Bone marrow (tissue), 2 donors: Measurements from ENCODE around the gene IL17D.
A peak's percentile ranks its signal among the peaks of the same experiment; 100 is the strongest.

ENCODE experiments used
- DNase-seq, 2 donors: peaks; one replicate each; lab custom pipeline; 2025; lab: John Stamatoyannopoulos, UW

IL17D gene

DNA sequence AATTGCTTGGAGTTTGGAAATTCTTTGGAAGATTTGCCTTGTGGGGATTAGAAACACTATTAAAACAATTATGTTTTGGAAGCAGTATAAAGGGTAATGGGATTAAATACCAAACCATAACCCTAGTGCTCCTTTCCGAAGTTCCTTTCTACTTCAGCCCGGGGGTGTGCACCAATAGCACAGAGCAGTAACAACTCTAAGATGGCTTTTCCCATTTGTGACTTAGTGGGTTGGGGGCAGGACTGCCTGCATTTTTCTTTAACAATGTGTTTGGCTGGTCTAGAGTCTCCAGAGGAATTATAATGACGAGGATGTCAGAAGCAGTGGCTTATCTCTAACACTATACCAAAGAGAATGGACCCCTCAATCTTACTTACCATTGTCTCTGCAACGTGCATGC is 11.9 kb upstream of the IL17D start:
- no peak for DNase-seq

DNA sequence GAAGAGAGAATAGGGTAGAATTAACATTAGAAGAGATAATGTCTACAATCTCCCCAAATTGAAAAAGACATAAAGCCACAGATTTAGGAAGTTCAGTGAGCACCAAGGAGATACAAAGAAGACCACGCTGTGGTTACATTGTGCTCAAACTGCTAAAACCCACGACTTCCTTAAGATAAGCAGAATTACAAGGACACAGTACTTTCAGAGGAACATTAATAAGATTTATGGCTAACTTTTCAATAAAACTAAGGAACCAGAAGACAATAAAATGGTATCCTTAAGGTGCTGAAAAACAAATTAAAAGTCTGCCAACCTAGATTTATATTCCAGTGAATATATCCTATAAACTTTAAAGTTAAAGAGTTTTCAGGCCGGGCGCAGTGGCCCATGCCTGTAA is 7.4 kb upstream of the IL17D start:
- peak in 1 of 2 donors; percentile 16 for DNase-seq

DNA sequence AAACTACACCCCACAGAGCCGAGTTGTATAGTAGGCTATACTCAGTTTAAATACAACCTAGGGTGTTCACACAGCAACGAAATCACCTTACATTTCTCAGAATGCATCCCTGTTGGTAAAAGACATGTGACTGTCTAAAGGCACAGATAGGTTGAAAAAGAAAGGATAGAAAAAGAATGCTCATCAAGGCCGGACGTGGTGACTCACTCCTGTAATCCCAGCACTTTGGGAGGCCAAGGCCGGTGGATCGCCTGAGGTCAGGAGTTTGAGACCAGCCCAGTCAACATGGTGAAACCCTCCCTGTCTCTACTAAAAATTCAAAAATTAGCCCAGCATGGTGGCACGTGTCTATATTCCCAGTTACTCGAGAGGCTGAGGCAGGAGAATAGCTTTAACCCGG is 3.8 kb upstream of the IL17D start:
- no peak for DNase-seq

DNA sequence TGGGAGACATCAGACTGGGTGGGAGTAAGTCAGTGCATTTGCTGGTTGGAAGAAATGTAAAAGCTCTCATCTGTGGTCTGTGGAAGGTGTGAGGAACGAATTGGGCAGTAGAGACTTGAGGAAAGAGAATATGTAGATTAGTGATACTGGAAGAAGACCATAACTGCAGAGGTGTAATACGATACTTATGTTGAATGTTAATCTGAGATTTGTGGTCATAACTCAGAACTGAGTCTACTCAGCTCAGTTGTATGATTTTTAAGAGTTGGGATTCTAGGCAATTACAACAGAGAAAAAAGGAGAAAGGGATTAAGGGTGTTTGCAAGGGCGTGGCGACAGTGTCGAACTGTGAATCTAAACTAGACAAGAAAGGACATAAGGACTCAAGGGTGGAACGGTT is 3.2 kb upstream of the IL17D start:
- no peak for DNase-seq

DNA sequence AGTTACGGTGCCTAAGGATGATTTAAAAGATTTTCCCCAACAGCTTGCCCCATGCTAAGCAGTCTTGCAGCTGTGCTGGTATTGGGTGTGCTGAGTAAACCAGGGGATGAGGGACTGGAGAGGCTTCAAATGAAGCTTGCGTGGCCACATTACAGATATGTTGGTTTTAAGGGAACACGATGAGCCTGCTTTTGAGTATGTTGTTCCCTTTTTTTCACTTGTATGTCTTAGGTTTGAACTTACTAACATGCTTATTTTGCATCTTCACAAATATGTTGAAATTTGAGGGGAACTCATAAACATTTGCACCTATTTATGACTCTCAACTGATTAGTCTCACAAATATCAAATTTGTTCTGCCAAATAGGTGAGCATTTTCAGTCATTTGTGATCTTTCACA is 2.0 kb upstream of the IL17D start:
- DNase-seq: no peak

DNA sequence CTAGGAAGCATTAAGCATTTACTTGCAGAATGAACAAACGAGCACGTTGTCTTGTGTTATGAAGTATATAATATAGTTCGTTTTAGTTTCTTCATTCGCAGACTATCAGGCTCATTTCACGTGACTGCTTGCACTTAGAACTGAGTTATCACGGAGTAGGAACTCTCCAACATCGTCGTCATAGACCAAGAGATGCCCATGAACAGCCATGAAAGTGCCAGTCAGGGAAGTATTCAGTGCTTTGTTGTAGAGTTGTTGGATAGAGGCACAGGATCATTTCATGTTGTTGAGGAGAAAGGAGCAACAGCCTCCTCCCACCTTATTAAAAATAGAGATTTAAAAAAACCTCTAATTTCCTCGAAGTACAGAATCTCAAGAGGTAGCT is 977 bp upstream of the IL17D start:
- no peak for DNase-seq

DNA sequence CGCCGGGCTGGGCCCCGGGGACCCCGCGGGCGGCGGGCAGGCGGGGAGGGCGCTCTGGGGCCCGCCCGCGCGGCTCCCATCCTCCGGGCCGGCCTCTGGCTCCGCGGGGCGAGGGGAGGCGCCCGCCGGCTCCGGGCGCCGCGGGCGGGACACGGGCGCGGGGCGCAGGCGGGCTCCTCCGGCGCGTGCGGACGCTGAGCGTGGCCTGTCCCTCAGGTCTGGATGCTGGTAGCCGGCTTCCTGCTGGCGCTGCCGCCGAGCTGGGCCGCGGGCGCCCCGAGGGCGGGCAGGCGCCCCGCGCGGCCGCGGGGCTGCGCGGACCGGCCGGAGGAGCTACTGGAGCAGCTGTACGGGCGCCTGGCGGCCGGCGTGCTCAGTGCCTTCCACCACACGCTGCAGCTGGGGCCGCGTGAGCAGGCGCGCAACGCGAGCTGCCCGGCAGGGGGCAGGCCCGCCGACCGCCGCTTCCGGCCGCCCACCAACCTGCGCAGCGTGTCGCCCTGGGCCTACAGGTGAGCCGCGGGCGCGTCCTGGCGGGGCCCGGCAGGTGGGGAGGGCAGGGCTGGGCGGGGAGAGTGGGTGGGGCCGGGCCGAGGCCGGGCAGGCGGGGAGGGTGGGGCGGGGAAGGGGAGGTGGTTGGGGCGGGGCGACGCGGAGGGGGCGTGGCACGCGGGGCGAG is 420 bp downstream of the IL17D start:
- DNase-seq: peak; percentile 21 to 25

DNA sequence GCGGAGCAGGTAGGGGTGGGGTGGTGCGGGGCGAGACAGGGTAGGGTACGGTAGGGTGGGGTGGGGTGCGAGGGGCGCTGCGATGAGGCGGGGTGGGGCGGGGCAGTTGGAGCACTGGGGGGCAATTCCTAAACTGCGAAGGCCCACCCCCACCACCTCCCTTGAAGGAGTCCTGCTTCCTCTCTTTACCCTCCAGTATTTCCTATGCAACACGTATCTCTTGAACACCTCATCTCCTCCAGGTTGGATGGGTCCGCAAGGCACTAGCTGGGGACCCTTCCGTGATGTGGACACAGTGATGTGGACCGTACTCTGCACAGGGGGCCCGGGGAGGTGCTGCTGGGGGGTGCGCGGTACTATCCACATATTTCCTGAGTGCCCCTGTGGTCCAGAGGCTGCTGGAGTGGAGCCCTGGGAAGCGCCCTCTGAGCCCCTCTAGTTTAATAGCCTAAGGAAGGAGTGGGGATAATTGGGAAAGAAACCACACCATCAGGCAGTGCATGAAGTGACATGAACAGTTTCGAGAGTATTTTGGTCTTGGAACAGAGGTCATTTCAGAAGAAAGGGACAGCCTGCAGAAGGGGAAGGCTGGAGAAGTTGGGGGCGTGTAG is 1.1 kb downstream of the IL17D start:
- no peak for DNase-seq

DNA sequence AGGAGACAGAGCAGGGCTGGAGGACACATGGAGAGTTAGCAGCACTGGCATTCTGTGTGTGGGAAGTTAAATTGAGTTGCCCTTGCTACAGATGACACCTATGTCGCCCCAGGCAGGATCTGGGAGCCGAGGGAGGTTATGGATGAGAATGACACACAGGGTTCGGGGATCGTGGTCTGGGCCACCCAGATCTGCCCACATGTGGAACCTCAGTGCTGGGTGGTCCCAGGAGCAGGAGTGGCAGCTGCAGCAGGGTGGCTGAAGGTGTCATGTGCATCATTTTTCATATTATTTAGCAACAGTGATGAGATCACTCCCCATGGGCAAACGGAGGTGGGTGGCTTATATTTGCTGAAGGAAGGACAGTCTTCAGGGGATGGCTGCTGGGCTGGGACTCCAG is 3.2 kb downstream of the IL17D start:
- no peak for DNase-seq

DNA sequence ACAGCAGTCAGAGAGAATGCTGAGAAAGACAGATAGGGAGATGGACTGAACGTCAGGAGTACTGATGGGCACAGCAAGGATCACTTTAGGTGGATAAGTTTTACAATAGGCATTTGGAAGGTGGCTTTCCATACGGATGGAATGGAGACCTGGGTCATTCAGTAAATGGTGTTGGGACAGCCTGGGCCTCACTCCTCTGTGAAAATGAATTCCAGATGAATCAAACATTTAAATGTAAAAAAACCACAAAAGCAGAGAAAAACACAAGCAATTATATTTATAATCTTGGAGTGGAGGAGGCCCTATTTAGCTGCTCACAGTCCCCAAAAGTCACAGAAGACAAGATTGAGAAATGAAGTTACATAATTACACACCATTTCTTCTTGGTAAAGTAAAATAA is 4.7 kb downstream of the IL17D start:
- DNase-seq: no peak

DNA sequence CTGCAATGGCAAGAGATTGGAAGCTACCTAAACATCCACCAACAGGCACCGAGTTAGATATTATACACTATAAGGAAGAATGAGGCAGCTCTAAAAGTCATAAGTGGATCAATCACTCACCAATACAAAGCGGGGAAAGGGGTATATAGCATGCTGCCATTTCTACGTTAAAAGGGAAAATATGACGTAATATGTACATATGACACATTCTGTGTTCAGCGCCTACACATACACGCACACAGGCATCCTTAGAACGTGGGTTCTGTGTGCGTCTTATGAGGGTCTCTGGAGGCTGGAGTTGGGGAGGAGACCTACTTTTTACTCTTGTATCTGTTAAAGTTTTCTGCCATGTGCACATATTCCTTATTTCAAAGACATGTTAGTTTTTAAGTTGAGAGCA is 5.9 kb downstream of the IL17D start:
- no peak for DNase-seq

DNA sequence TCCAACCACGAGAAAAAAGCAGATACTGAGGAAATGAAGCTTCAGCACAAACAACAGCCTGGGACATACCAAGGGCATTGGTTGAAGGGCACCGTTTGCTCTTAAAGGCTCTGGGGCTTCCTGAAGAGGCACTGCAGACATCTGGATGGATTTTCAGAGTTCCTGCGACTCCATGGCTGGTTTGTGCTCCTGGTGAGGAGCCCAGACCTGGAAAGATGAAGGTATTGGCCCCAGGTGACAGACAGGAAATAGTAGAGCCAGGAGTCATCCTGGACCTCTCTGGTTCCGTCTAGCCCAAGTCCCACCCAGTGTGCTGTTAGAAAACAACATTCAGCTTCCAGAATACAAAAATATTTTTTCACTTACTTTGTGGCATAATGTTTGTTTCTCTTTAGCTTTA is 6.3 kb downstream of the IL17D start:
- no peak for DNase-seq

DNA sequence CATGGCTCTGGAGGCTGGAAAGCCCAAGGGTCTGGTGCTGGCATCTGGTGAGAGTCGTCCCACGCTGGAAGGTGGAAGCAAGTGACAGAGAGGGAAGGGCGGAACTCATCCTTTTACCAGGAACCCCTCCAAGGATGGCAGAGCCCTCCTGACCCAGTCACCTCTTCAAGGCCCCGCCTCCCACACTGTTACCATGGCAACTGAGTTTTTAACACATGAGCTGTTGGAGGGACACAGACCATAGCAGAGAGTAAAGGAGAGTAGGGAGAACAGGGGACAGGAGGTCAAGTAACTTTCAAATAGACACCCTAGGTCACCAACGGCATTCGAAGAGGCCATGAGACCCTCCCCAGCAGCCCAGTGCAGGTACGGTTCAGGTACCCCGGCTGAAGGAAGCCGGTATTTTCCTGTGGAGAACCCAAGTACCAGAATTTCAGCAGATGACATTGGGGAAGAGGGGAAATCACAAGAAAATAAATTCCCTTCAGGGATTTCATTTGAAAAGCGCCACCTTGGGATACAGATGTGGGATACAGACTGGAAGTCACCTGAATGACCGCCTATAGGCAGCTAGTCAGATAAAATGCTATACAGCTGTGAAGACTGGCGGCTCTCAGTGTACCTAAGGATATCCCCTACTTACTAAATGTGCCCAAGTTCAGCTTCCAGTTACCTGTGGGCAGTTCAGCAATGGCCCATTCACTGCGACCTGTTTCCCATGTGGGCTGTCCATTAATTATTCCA is 8.0 kb downstream of the IL17D start:
- no peak for DNase-seq

DNA sequence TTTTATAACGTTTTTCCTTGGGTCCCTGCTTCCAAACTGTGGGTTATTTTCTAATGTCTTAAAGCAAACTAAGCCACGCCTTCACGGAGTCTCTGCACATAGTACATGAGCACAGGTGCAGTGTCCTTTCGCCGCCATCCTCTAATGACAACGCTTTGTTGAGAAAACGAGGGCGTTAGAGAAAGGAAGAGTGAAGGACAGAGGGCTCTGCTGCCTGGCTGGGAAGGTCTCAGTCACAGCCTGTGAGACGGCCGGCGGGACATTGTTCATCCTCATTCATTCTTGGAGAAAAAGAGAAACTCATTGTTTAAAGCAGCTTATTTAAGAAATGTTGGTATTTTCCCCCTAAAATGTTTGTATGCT is 9.5 kb downstream of the IL17D start:
- DNase-seq: no peak

DNA sequence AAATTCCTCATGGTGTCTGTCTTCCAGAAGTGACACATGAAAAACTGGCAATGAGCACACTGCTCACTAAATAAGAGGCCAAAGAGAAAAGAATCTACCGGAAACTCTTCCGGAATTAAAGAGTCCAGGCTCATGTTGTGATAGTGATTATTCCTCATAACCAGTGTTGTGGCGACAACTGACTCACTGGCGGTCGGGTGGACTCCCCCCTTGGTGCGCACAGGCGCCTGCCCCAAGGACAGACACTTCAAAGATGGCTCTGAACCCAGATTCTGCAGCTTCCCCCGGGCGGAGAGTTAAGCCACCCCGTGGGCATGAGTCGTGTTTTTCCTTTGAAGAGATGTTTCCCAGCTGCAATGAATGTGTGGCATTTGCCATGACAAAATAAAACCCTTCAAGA is 10.3 kb downstream of the IL17D start:
- DNase-seq: no peak

DNA sequence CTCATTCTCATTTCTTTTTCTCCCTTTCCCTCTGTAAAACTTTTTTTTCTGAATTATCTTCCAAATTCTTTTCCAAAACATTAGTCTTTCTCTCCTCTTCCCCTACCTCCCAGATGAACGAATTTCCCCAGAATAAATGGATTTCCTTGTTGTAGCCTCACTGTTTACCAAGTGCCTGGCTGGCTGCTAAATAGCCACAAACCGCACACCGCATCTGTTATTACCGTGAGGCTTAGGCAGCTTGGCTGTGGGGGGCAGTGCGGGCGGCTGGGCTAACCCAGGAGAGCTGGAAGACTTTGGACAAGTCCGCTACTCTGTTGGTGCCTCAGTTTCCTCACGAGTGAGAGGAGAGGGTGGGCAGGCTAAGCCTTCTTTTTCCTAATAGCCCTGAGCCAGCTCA is 10.7 kb downstream of the IL17D start:
- DNase-seq: no peak

DNA sequence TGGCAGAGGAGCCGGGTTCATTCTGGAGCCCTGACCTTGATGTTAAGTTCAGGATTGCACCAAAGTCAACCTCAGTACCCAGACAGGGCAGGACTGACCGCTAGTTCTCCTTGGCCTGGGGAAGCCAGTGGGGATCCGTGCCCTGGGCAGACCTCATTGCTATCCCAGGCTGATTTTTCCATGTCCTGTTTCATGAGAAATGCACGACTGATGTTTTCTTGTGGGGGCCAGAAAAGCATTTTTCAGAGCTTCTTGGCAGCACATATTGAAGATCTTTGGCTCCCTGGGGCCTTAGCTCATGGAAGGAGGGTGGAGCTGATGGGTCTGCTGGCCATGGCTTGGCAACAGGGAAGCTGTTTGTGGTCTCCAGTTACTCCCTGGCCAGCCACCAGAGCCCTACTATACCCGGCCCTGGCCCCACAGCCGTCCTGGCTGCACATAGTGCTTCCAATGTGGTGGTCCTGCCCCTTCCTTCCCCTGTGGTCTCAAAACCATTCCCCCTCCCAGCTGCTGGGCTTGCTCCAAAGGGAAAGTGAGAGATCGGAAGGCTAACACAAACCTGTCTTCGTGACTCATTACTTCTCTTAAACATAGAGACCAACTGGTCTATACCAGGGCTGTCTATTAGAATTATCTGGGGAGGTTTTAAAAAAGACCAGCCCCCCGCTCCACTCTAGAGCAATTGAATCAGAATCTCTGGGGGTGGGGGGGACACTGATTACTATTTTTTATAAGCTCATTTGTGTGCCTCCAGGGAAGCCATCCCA is 11.2 kb downstream of the IL17D start:
- no peak for DNase-seq

DNA sequence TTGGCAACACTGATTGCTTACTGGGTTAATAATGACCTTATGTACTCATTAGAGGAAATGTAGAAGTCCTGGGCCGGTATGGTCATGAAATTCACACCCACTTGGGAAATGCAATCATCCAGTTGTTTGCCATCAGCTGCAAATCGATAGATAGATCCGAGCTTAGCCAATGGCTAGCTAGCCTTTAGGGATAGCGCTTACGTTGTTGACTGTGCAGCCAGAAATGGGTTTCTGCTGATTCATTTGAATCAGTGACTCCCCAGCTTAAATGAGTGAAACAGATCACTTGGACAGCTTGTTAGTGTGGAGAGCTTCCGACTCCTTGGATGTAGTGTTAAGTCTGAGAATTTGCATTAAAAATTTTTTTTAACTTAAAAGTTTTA is 11.8 kb downstream of the IL17D start:
- no peak for DNase-seq

DNA sequence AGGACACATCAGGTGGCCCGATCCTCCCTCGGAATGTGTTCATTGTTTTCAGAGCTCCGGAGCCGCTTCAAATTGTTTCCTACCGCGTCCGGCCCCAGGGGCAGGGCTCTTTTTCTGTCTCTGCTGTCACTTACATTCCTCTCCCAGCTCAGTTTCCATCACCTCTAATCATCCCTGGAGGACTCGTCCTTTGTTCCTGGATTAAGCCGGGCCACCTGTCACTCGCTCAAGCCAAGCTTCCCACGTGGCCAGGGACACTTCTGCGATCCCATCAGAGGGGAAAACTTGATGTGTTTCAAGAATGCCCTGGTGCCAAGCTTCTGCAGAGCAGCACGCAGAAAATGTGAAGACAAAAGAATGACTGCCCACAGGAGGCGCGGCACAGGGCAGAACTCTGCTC is 13.5 kb downstream of the IL17D start:
- DNase-seq: no peak

DNA sequence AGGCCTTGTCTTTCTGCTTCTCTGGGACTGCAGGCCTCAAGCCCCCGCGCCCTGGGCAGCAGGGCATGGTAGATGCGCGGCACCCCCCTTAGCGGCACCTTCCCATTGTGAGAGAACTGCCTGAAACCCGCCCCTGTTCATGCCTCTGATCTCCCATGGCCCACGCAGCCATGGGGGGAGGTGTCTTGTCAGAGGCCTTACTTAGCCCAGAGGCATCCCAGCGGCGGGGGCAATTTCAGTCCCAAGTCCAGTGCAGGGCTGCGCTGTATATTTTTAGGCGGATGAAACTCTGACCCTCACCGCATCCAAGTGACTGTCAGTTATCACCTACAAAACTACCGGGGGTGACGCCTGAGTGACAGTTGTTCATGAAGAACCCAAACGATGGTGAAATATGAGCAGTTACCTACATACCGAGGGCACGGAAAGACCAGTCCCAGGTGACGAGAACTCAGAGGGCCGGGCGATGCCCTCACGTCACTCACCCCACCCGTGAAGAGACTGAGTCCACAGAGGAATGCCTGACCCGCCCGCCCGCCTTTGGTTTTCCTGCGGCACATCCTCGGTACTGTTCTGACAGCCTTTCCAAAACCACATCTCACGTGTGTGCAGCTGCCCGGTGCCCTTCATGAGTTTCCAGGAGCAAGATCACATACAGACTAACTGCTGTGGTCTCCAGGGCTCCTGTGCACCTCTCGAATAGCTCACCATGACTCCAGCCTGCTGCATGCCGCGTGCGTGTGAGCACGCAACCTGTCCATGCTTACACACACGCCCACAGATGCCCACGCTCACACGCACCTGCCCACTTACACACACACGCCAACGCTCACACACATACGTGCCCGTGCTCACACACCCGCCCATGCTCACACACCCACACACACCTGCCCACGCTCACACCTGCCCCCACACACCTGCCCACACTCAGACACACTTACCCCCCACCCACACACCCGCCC is 14.4 kb downstream of the IL17D start:
- DNase-seq: no peak

DNA sequence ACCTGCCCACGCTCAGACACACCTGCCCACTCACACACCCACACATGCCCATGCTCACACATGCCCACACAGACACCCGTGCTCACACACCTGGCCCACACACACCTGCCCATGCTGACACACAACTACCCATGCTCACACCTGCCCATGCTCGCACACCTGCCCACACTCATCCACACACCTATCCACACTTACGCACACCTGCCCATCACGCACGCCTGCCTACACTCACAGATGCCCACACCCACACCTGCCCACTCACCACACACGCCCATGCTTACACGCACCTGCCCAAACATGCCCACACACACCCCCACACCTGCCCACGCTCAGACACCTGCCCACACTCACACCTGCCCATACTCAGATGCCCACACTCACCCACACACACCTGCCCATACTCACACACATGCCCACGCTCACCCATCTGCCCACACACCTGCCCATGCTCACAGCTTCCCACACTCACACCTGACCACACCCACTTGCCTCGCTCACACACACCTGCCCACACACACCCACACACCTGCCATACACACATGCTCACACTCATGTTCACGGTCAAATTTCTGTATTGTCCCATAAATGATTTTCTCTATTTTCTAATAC is 15.6 kb downstream of the IL17D start:
- no peak for DNase-seq
